ENCODE data around the gene UGT1A4. TPM values are rescaled to one million over a fixed set of nuclear protein-coding genes. Genes with fewer than 3 reads are reported as not detected.

UGT1A4 gene
- total RNA-seq, 1 donor: not detected

DNA sequence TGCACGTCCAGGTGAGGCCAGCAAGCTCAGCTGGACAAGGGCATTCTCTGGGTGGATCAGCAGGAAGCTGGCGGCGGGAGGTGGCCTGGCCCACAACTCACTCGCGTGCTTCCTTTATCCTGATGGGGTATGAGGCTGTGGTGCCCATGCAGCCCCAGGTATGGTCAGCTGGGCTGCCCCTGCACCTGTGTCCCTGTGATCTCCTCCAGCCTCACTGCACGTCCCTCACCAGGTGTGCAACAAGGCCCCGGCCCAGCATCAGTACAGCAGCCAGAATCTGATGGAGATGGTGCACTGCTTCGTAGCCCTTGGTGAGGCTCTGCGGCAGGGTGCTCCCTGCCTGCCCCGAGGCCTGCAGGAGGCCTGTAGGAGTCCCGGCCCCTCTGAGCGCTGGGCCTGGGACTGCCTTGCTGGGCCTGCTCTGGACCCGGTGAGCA is 77.2 kb downstream of the UGT1A4 start:
- DNase-seq (ENCODE audit: insufficient read length, low spot score, missing footprints): peak; percentile 32
- H3K27ac ChIP-seq (ENCODE audit: low read depth, low read length): no peak overlapping the region
- no peak overlapping the region for H2AFZ ChIP-seq (ENCODE audit: low read length)
- H3K4me1 ChIP-seq (ENCODE audit: insufficient read depth, low read length): no peaks in the 10 kb centered on the region
- H3K79me2 ChIP-seq (ENCODE audit: insufficient read depth, low read length): no peaks in the 10 kb centered on the region
- no peaks in the 10 kb centered on the region for H4K20me1 ChIP-seq (ENCODE audit: insufficient read depth, low read length)
- no peaks in the 10 kb centered on the region for H3K36me3 ChIP-seq (ENCODE audit: insufficient read depth, low read length)
- no peaks in the 10 kb centered on the region for H3K9me3 ChIP-seq (ENCODE audit: low read depth, low read length)
- H3K27me3 ChIP-seq (ENCODE audit: insufficient read depth, low read length): no peaks in the 10 kb centered on the region
- H3K4me2 ChIP-seq (ENCODE audit: insufficient read depth, low read length): no peak overlapping the region
- no peak overlapping the region for H3K4me3 ChIP-seq (ENCODE audit: insufficient read depth, low read length)
- TF ChIP-seq, protein P1, sequence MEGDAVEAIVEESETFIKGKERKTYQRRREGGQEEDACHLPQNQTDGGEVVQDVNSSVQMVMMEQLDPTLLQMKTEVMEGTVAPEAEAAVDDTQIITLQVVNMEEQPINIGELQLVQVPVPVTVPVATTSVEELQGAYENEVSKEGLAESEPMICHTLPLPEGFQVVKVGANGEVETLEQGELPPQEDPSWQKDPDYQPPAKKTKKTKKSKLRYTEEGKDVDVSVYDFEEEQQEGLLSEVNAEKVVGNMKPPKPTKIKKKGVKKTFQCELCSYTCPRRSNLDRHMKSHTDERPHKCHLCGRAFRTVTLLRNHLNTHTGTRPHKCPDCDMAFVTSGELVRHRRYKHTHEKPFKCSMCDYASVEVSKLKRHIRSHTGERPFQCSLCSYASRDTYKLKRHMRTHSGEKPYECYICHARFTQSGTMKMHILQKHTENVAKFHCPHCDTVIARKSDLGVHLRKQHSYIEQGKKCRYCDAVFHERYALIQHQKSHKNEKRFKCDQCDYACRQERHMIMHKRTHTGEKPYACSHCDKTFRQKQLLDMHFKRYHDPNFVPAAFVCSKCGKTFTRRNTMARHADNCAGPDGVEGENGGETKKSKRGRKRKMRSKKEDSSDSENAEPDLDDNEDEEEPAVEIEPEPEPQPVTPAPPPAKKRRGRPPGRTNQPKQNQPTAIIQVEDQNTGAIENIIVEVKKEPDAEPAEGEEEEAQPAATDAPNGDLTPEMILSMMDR (IDR thresholded peaks at IDR 0.05; ENCODE audit: extremely low read depth, low read depth, low read length): no peak

DNA sequence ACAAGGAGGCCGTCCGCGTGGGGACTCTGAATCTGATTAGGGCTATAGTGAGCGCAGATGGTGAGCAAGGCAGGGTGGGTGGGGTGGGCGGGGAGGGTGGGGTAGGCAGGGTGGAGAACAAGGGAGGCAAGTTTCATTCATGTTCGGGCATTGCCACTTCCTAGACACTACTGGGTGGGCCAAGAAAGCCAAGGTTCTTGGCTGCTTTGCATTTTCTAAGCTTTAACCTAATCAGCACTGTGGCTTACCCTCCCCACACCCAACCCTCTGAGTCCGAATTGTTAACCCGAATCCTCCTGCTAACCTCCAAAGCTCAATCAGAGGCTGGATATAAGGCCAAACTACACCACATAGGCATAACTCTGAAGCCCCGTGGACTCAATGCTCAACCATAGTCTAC is 77.7 kb downstream of the UGT1A4 start:
- no peak overlapping the region for H2AFZ ChIP-seq (ENCODE audit: low read length)
- H3K4me2 ChIP-seq (ENCODE audit: insufficient read depth, low read length): no peak overlapping the region
- H3K27me3 ChIP-seq (ENCODE audit: insufficient read depth, low read length): no peaks in the 10 kb centered on the region
- H3K9me3 ChIP-seq (ENCODE audit: low read depth, low read length): no peaks in the 10 kb centered on the region
- peak; percentile 29 for DNase-seq (ENCODE audit: insufficient read length, low spot score, missing footprints)
- no peak overlapping the region for H3K27ac ChIP-seq (ENCODE audit: low read depth, low read length)
- no peaks in the 10 kb centered on the region for H4K20me1 ChIP-seq (ENCODE audit: insufficient read depth, low read length)
- H3K4me1 ChIP-seq (ENCODE audit: insufficient read depth, low read length): no peaks in the 10 kb centered on the region
- H3K36me3 ChIP-seq (ENCODE audit: insufficient read depth, low read length): no peaks in the 10 kb centered on the region
- no peak overlapping the region for H3K4me3 ChIP-seq (ENCODE audit: insufficient read depth, low read length)
- H3K79me2 ChIP-seq (ENCODE audit: insufficient read depth, low read length): no peaks in the 10 kb centered on the region
- TF ChIP-seq, protein P1 (IDR thresholded peaks at IDR 0.05; ENCODE audit: extremely low read depth, low read depth, low read length): no peak

DNA sequence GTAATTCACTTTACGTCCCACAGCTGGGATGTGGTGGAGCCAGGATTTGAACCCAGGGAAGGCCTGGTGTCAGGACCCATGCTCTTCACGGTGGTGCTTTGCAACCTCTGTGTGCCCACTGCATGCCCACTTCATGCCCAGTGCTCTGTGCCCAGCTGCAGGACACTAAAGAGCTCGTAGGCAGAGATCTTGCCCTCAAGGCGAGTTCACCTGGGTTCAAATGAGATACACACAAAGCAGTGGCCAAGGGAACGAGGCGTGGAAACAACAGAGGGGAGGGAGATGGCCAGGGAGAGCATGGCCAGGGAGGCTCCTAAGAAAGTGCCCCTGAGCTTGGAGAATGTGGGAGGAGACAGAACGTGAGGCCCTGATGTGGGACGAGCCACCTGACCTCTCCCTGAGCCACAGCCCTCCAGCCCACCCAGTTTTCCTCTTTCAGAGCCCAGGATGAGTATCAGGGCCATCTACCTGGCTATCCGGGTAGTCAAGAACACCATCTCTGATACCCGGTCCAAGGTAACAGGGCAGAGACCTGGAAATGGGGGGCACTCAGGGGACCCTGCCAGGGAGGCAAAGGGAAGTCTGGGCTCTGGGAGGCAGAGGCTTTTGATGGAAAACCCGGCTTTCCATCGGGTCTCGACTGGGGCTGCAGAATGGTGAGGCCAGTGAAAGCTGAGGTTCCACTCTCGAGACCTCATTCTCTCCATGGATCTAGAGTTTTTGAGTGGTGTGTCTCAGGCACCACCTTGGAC is 80.0 kb downstream of the UGT1A4 start:
- H3K9me3 ChIP-seq (ENCODE audit: low read depth, low read length): no peaks in the 10 kb centered on the region
- H4K20me1 ChIP-seq (ENCODE audit: insufficient read depth, low read length): no peaks in the 10 kb centered on the region
- H3K27me3 ChIP-seq (ENCODE audit: insufficient read depth, low read length): peaks cover 5% of the 10 kb centered on the region
- no peak overlapping the region for H3K4me2 ChIP-seq (ENCODE audit: insufficient read depth, low read length)
- no peaks in the 10 kb centered on the region for H3K4me1 ChIP-seq (ENCODE audit: insufficient read depth, low read length)
- TF ChIP-seq, protein P1 (IDR thresholded peaks at IDR 0.05; ENCODE audit: extremely low read depth, low read depth, low read length): no peak
- H3K36me3 ChIP-seq (ENCODE audit: insufficient read depth, low read length): no peaks in the 10 kb centered on the region
- no peak overlapping the region for H3K4me3 ChIP-seq (ENCODE audit: insufficient read depth, low read length)
- no peak overlapping the region for H3K27ac ChIP-seq (ENCODE audit: low read depth, low read length)
- no peaks in the 10 kb centered on the region for H3K79me2 ChIP-seq (ENCODE audit: insufficient read depth, low read length)
- no peak overlapping the region for H2AFZ ChIP-seq (ENCODE audit: low read length)
- DNase-seq (ENCODE audit: insufficient read length, low spot score, missing footprints): peak; percentile 49

DNA sequence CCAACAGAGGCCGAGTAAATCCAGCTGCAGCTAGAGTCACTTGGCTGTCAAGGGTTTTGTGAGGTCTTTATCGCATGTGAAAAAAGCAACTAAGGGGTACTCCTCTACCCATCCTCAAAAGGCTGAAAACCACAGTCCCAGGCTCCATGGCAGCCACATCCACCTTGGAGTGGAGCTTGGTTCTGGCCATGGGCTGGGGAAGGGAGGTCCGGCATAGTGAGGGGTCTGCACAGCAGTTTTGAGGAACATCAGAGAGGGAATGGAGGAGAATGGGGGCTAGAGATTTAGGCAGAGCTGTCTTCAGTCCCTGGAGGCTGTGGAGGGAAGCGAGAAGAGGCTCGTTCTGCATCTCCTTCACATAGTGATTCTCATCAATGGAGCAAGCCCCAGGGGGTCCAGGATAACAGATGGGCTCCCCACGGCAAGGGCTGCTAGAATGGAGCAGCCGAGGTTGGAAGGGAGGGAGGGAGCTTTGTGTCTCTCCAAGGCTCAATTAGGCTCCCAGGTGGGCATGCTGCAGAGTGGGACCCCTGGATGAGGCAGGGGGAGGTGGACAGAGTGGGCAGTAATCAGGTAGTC is 80.6 kb downstream of the UGT1A4 start:
- no peak overlapping the region for H2AFZ ChIP-seq (ENCODE audit: low read length)

More for the DNA sequence above, 80.6 kb downstream of the UGT1A4 start:
- Histone ChIP-seq H3K4me1 (ENCODE audit: insufficient read depth, low read length) (no peaks in the 10 kb centered on the region), H3K27me3 (ENCODE audit: insufficient read depth, low read length) (peaks cover 5% of the 10 kb centered on the region), H3K79me2 (ENCODE audit: insufficient read depth, low read length) (no peaks in the 10 kb centered on the region), H3K9me3 (ENCODE audit: low read depth, low read length) (no peaks in the 10 kb centered on the region), H3K36me3 (ENCODE audit: insufficient read depth, low read length) (no peaks in the 10 kb centered on the region), H3K4me3 (ENCODE audit: insufficient read depth, low read length) (no peak overlapping the region), H3K27ac (ENCODE audit: low read depth, low read length) (no peak overlapping the region), H4K20me1 (ENCODE audit: insufficient read depth, low read length) (no peaks in the 10 kb centered on the region), H3K4me2 (ENCODE audit: insufficient read depth, low read length) (no peak overlapping the region)
- peak; percentile 14 for DNase-seq (ENCODE audit: insufficient read length, low spot score, missing footprints)
- TF ChIP-seq, protein P1 (IDR thresholded peaks at IDR 0.05; ENCODE audit: extremely low read depth, low read depth, low read length): no peak
